Liver (tissue), 10 donors: ENCODE data around the gene GATD1. TPM values are rescaled to one million over a fixed set of nuclear protein-coding genes. Genes with fewer than 3 reads are reported as not detected.

Experiments
- DNase-seq: peaks from one replicate; pipeline ENCODE4 v3.0.0-alpha.2; 2017; ENCODE audit warnings: low spot score
- H3K27ac ChIP-seq, 2 donors: one replicate each; pipeline ENCODE4 v1.7.0; 2013; ENCODE audit warnings: inconsistent platforms in 2 of 2, low read length in 2 of 2, control low read depth in 1 of 2, low read depth in 1 of 2, mild to moderate bottlenecking in 1 of 2
- H3K27me3 ChIP-seq, 4 donors: one replicate each; pipeline versions ENCODE4 v1.6.1 to v1.7.0; 2013; ENCODE audit warnings: low read length in 3 of 4, inconsistent platforms in 1 of 4, mild to moderate bottlenecking in 1 of 4, moderate library complexity in 1 of 4; ENCODE audit not compliant: control insufficient read depth in 4 of 4, insufficient read depth in 4 of 4
- H3K36me3 ChIP-seq, 4 donors: one replicate each; pipeline versions ENCODE4 v1.6.1 to v1.7.0; 2013; ENCODE audit warnings: low read length in 3 of 4, mild to moderate bottlenecking in 3 of 4, low read depth in 1 of 4, moderate library complexity in 1 of 4; ENCODE audit not compliant: control insufficient read depth in 4 of 4, insufficient read depth in 3 of 4
- H3K4me1 ChIP-seq, 4 donors: one replicate each; pipeline versions ENCODE4 v1.6.1 to v1.7.0; 2013; ENCODE audit warnings: low read length in 3 of 4, mild to moderate bottlenecking in 3 of 4, moderate library complexity in 1 of 4; ENCODE audit not compliant: control insufficient read depth in 4 of 4, insufficient read depth in 4 of 4
- H3K4me3 ChIP-seq, 3 donors: one replicate each; pipeline versions ENCODE4 v1.6.1 to v1.7.0; 2013; ENCODE audit warnings: low read length in 3 of 3, control low read depth in 1 of 3, low read depth in 1 of 3, mild to moderate bottlenecking in 1 of 3
- H3K9ac ChIP-seq, 2 donors: one replicate each; pipeline ENCODE4 v1.7.0; 2013; ENCODE audit warnings: low read length in 2 of 2, mild to moderate bottlenecking in 2 of 2, moderate library complexity in 2 of 2, control low read depth in 1 of 2, low read depth in 1 of 2
- H3K9me3 ChIP-seq, 4 donors: one replicate each; pipeline versions ENCODE4 v1.6.1 to v1.7.0; 2013; ENCODE audit warnings: low read length in 3 of 4; ENCODE audit not compliant: control insufficient read depth in 4 of 4
- EGR1 ChIP-seq, 2 donors: IDR thresholded peaks; 2 replicates each; pipeline ENCODE4 v1.6.1; 2016 to 2018; ENCODE audit warnings: antibody characterized with exemption in 2 of 2, low read depth in 2 of 2
- FOXA2 ChIP-seq: IDR thresholded peaks from 2 replicates; pipeline ENCODE4 v1.6.1; 2016; ENCODE audit warnings: antibody characterized with exemption
- GABPA ChIP-seq, 2 donors: IDR thresholded peaks in 1 of 2; conservative IDR thresholded peaks in 1 of 2; 2 replicates each; pipeline ENCODE4 v1.6.1; 2016; ENCODE audit warnings: antibody characterized with exemption in 2 of 2, mild to moderate bottlenecking in 1 of 2, moderate library complexity in 1 of 2
- HNF4G ChIP-seq: IDR thresholded peaks from 2 replicates; pipeline ENCODE4 v1.6.1; 2016; ENCODE audit warnings: antibody characterized with exemption
- JUND ChIP-seq, 2 donors: IDR thresholded peaks; 2 replicates each; pipeline ENCODE4 v1.6.1; 2016; ENCODE audit warnings: antibody characterized with exemption in 2 of 2
- NR2F2 ChIP-seq: IDR thresholded peaks from 2 replicates; pipeline ENCODE4 v1.6.1; 2016; ENCODE audit warnings: antibody characterized with exemption
- RAD21 ChIP-seq, 2 donors: IDR thresholded peaks; 2 replicates each; pipeline ENCODE4 v1.6.1; 2016; ENCODE audit warnings: antibody characterized with exemption in 2 of 2, mild to moderate bottlenecking in 2 of 2
- RXRA ChIP-seq, 2 donors: IDR thresholded peaks; 2 replicates each; pipeline ENCODE4 v1.6.1; 2017 to 2018; ENCODE audit warnings: antibody characterized with exemption in 2 of 2, mild to moderate bottlenecking in 1 of 2
- SP1 ChIP-seq: IDR thresholded peaks from 2 replicates; pipeline ENCODE4 v1.6.1; 2018; ENCODE audit warnings: antibody characterized with exemption, mild to moderate bottlenecking
- YY1 ChIP-seq: IDR thresholded peaks from 2 replicates; pipeline ENCODE4 v1.6.1; 2016; ENCODE audit warnings: antibody characterized with exemption, mild to moderate bottlenecking
- WGBS: extraction: QIAGEN DNeasy Blood & Tissue Kit; methylation state at CpG from one replicate; pipeline ENCODE4 v1.1.7; 2013; 5-methylcytosine and 5-hydroxymethylcytosine counted together
- polyA plus RNA-seq, 2 donors: library from polyadenylated mRNA; stranded (reverse) in 1 of 2; unstranded in 1 of 2; fragments of 200-250 nt in 1 of 2; fragments of >200 nt in 1 of 2; fragmentation: Nextera tagmentation in 1 of 2; extraction: Ambion mirVana in 1 of 2; gene quantifications; one replicate each; pipeline versions ENCODE4 v1.2.1 to v1.2.3, GENCODE V29; 2013 to 2015
- small RNA-seq: library from RNA; depleted of rRNA; stranded (forward); fragments of <200 nt; gene quantifications from one replicate; pipeline ENCODE3, GENCODE V24; 2014
- total RNA-seq, 2 donors: library from RNA; depleted of rRNA; stranded (reverse); fragments of >200 nt; gene quantifications; one replicate each; pipeline ENCODE4 v1.2.3, GENCODE V29; 2014
- TF ChIP-seq, protein P1 (sequence below): fragments of 150-350 bp; IDR thresholded peaks from 2 replicates; pipeline ENCODE4 v1.5.1; 2017; ENCODE audit warnings: improper control_type of control experiment, low read depth, low read length; ENCODE audit not compliant: missing input control
- TF ChIP-seq, protein P2 (sequence below): IDR thresholded peaks from 2 replicates; pipeline ENCODE4 v1.6.1; 2016; ENCODE audit warnings: antibody characterized with exemption, mild to moderate bottlenecking
- TF ChIP-seq, protein P3 (sequence below): IDR thresholded peaks from 2 replicates; pipeline ENCODE4 v1.6.1; 2016; ENCODE audit warnings: antibody characterized with exemption
- TF ChIP-seq, protein P4 (sequence below): IDR thresholded peaks from 2 replicates; pipeline ENCODE4 v1.6.1; 2016; ENCODE audit warnings: antibody characterized with exemption
- donor health status: healthy.
- donor health status: healthy.
- donor health status: healthy.
- donor health status: healthy.
- donor health status: healthy.

GATD1 gene
- total and polyA plus RNA-seq, 4 donors = 22.7 to 37.2 (median 24.6) TPM

DNA sequence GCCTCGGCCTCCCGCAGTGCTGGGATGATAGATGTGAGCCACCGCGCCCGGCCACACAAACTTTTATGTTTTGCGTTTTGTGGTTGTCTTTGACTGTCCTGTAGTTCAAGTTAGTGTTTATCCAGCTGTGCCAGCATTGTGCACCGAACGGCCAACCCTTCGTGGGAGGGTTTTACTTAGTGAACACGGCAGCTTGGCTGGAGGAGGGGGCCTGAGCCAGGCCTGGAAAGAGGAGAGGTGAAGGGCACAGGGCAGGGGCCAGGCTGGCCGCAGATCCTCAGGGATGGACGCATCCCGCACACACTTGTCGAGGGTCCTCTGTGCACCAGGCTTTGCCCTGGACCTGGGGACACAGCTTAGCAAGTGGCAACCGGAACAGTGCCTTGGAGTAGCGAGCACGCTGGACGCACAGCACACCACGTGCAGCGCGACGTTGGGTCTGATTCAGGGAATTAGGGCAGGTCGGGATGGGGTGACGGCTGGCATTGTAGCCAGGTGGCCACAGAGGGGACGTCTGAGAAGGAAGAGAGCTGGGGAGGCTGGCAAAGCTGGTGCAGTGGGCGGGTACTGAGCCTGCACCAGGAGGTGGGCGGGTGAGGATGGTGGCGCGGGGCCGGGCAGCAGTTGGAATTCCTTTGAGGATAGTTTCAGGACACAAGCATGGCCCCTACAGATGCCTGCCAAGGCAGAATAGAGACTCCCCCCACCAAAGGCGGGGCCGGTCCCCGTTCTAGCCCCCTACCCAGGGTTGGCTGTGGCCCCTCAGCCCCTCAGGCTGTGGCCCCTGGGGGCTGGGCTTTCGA lies 57.9 kb downstream of the GATD1 start:
- Histone ChIP-seq H3K27me3 (no peaks in the 10 kb centered on the region), H3K36me3 (peaks cover 2 to 34% (median 17%) of the 10 kb centered on the region in 4 donors), H3K9me3 (no peaks in the 10 kb centered on the region), H3K4me3 (no peak overlapping the region), H3K4me1 (peaks cover 7 to 16% (median 10%) of the 10 kb centered on the region in 4 donors), H3K9ac (no peak overlapping the region), H3K27ac (no peak overlapping the region)
- WGBS = 87% methylated on average over 34 of the region's 34 CpGs
- TF ChIP-seq HNF4G = no peak
- TF ChIP-seq, protein P1, sequence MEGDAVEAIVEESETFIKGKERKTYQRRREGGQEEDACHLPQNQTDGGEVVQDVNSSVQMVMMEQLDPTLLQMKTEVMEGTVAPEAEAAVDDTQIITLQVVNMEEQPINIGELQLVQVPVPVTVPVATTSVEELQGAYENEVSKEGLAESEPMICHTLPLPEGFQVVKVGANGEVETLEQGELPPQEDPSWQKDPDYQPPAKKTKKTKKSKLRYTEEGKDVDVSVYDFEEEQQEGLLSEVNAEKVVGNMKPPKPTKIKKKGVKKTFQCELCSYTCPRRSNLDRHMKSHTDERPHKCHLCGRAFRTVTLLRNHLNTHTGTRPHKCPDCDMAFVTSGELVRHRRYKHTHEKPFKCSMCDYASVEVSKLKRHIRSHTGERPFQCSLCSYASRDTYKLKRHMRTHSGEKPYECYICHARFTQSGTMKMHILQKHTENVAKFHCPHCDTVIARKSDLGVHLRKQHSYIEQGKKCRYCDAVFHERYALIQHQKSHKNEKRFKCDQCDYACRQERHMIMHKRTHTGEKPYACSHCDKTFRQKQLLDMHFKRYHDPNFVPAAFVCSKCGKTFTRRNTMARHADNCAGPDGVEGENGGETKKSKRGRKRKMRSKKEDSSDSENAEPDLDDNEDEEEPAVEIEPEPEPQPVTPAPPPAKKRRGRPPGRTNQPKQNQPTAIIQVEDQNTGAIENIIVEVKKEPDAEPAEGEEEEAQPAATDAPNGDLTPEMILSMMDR = no peak
- no peak for TF ChIP-seq NR2F2
- TF ChIP-seq, protein P2, sequence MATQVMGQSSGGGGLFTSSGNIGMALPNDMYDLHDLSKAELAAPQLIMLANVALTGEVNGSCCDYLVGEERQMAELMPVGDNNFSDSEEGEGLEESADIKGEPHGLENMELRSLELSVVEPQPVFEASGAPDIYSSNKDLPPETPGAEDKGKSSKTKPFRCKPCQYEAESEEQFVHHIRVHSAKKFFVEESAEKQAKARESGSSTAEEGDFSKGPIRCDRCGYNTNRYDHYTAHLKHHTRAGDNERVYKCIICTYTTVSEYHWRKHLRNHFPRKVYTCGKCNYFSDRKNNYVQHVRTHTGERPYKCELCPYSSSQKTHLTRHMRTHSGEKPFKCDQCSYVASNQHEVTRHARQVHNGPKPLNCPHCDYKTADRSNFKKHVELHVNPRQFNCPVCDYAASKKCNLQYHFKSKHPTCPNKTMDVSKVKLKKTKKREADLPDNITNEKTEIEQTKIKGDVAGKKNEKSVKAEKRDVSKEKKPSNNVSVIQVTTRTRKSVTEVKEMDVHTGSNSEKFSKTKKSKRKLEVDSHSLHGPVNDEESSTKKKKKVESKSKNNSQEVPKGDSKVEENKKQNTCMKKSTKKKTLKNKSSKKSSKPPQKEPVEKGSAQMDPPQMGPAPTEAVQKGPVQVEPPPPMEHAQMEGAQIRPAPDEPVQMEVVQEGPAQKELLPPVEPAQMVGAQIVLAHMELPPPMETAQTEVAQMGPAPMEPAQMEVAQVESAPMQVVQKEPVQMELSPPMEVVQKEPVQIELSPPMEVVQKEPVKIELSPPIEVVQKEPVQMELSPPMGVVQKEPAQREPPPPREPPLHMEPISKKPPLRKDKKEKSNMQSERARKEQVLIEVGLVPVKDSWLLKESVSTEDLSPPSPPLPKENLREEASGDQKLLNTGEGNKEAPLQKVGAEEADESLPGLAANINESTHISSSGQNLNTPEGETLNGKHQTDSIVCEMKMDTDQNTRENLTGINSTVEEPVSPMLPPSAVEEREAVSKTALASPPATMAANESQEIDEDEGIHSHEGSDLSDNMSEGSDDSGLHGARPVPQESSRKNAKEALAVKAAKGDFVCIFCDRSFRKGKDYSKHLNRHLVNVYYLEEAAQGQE = no peak
- no peak for TF ChIP-seq GABPA (IDR thresholded peaks at IDR 0.05 in 1 of 2, conservative IDR thresholded peaks at IDR 0.05 in 1 of 2)
- TF ChIP-seq, protein P3, sequence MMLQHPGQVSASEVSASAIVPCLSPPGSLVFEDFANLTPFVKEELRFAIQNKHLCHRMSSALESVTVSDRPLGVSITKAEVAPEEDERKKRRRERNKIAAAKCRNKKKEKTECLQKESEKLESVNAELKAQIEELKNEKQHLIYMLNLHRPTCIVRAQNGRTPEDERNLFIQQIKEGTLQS = no peak
- TF ChIP-seq, protein P4, sequence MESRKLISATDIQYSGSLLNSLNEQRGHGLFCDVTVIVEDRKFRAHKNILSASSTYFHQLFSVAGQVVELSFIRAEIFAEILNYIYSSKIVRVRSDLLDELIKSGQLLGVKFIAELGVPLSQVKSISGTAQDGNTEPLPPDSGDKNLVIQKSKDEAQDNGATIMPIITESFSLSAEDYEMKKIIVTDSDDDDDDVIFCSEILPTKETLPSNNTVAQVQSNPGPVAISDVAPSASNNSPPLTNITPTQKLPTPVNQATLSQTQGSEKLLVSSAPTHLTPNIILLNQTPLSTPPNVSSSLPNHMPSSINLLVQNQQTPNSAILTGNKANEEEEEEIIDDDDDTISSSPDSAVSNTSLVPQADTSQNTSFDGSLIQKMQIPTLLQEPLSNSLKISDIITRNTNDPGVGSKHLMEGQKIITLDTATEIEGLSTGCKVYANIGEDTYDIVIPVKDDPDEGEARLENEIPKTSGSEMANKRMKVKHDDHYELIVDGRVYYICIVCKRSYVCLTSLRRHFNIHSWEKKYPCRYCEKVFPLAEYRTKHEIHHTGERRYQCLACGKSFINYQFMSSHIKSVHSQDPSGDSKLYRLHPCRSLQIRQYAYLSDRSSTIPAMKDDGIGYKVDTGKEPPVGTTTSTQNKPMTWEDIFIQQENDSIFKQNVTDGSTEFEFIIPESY = no peak
- no peak for TF ChIP-seq YY1
- no peak for TF ChIP-seq FOXA2
- TF ChIP-seq JUND (IDR thresholded peaks at IDR 0.05) = no peak
- no peak for TF ChIP-seq SP1
- TF ChIP-seq RAD21 (IDR thresholded peaks at IDR 0.05) = no peak
- TF ChIP-seq EGR1 (IDR thresholded peaks at IDR 0.05; ENCODE audit: low read depth in 2 of 2) = no peak
- TF ChIP-seq RXRA (IDR thresholded peaks at IDR 0.05) = no peak
- DNase-seq = no peak

Small RNA genes lying within 50 kb of the gene (small RNA-seq; reads per million reads assigned to genes)
- not detected for gene SNORA52

Other genes starting within 250 kb of the GATD1 start
- gene HRAS, start 241.9 kb downstream of the GATD1 start, total RNA-seq = 1 to 10 TPM; 4.7 to 8.6 TPM
- 10 to 100 TPM; 13.2 to 17.4 TPM for gene HRAS, start 241.9 kb downstream of the GATD1 start, polyA plus RNA-seq
- gene LRRC56, start 240.0 kb downstream of the GATD1 start, total RNA-seq = under 1 TPM; 0.17 to 0.23 TPM
- under 1 TPM; 0.08 to 0.46 TPM for gene LRRC56, start 240.0 kb downstream of the GATD1 start, polyA plus RNA-seq
- 1 to 10 TPM; 1.2 to 2.9 TPM for gene LMNTD2, start 216.7 kb downstream of the GATD1 start, total RNA-seq
- 1 to 10 TPM; 1.6 to 4.6 TPM for gene LMNTD2, start 216.7 kb downstream of the GATD1 start, polyA plus RNA-seq
- gene RASSF7, start 216.5 kb downstream of the GATD1 start, total RNA-seq = 10 to 100 TPM; 11.5 to 35.5 TPM
- 10 to 100 TPM; 38.3 to 50.4 TPM for gene RASSF7, start 216.5 kb downstream of the GATD1 start, polyA plus RNA-seq
- gene PHRF1, start 201.0 kb downstream of the GATD1 start, total RNA-seq = 10 to 100 TPM; 22.4 to 25.2 TPM
- gene PHRF1, start 201.0 kb downstream of the GATD1 start, polyA plus RNA-seq = 10 to 100 TPM in 1 of 2 donors, 1 to 10 TPM in 1; 2.4 to 15.1 TPM
- 10 to 100 TPM; 15.7 to 62.4 TPM for gene IRF7, start 161.5 kb downstream of the GATD1 start, total RNA-seq
- 10 to 100 TPM; 23.8 to 50.3 TPM for gene IRF7, start 161.5 kb downstream of the GATD1 start, polyA plus RNA-seq
- gene CDHR5, start 152.5 kb downstream of the GATD1 start, total RNA-seq = 10 to 100 TPM; 34.8 to 79.7 TPM
- 10 to 100 TPM; 29.4 to 86.2 TPM for gene CDHR5, start 152.5 kb downstream of the GATD1 start, polyA plus RNA-seq
- gene SCT, start 150.3 kb downstream of the GATD1 start, total RNA-seq = not detected
- not detected for gene SCT, start 150.3 kb downstream of the GATD1 start, polyA plus RNA-seq
- gene DRD4, start 140.2 kb downstream of the GATD1 start, total RNA-seq = not detected
- not detected for gene DRD4, start 140.2 kb downstream of the GATD1 start, polyA plus RNA-seq
- gene DEAF1, start 82.3 kb downstream of the GATD1 start, total RNA-seq = 10 to 100 TPM in 1 of 2 donors, 1 to 10 TPM in 1; 9.6 to 11.4 TPM
- gene DEAF1, start 82.3 kb downstream of the GATD1 start, polyA plus RNA-seq = 10 to 100 TPM in 1 of 2 donors, 1 to 10 TPM in 1; 7.0 to 10.5 TPM
- gene TMEM80, start 81.7 kb downstream of the GATD1 start, total RNA-seq = 10 to 100 TPM in 1 of 2 donors, 1 to 10 TPM in 1; 5.1 to 11.1 TPM
- gene TMEM80, start 81.7 kb downstream of the GATD1 start, polyA plus RNA-seq = 10 to 100 TPM in 1 of 2 donors, 1 to 10 TPM in 1; 5.3 to 12.4 TPM
- gene EPS8L2, start 71.3 kb downstream of the GATD1 start, total RNA-seq = 100 to 1,000 TPM in 1 of 2 donors, 10 to 100 TPM in 1; 24.4 to 138 TPM
- gene EPS8L2, start 71.3 kb downstream of the GATD1 start, polyA plus RNA-seq = 10 to 100 TPM; 62.2 to 63.2 TPM
- 100 to 1,000 TPM in 1 of 2 donors, 10 to 100 TPM in 1; 72.5 to 181 TPM for gene TALDO1, start 30.0 kb downstream of the GATD1 start, total RNA-seq
- 100 to 1,000 TPM; 123 to 133 TPM for gene TALDO1, start 30.0 kb downstream of the GATD1 start, polyA plus RNA-seq
- not detected for gene CEND1, start 12.6 kb upstream of the GATD1 start, total RNA-seq
- gene CEND1, start 12.6 kb upstream of the GATD1 start, polyA plus RNA-seq = not detected
- gene SLC25A22, start 20.8 kb upstream of the GATD1 start, total RNA-seq = 10 to 100 TPM in 1 of 2 donors, 1 to 10 TPM in 1; 5.3 to 15.1 TPM
- 10 to 100 TPM in 1 of 2 donors, 1 to 10 TPM in 1; 9.0 to 26.8 TPM for gene SLC25A22, start 20.8 kb upstream of the GATD1 start, polyA plus RNA-seq
- gene PIDD1, start 27.7 kb upstream of the GATD1 start, total RNA-seq = 10 to 100 TPM in 1 of 2 donors, 1 to 10 TPM in 1; 7.8 to 10.4 TPM
- 1 to 10 TPM; 6.4 to 7.3 TPM for gene PIDD1, start 27.7 kb upstream of the GATD1 start, polyA plus RNA-seq
- gene RPLP2, start 32.5 kb upstream of the GATD1 start, total RNA-seq = 100 to 1,000 TPM in 1 of 2 donors, 10 to 100 TPM in 1; 59.8 to 297 TPM
- 100 to 1,000 TPM; 273 to 476 TPM for gene RPLP2, start 32.5 kb upstream of the GATD1 start, polyA plus RNA-seq
- 10 to 100 TPM; 13.7 to 29.1 TPM for gene PNPLA2, start 41.4 kb upstream of the GATD1 start, total RNA-seq
- 10 to 100 TPM; 25.3 to 58.9 TPM for gene PNPLA2, start 41.4 kb upstream of the GATD1 start, polyA plus RNA-seq
- 1 to 10 TPM in 1 of 2 donors, under 1 TPM in 1; 0.14 to 2.8 TPM for gene CRACR2B, start 50.4 kb upstream of the GATD1 start, total RNA-seq
- gene CRACR2B, start 50.4 kb upstream of the GATD1 start, polyA plus RNA-seq = 1 to 10 TPM; 1.6 to 2.9 TPM
- gene CD151, start 55.5 kb upstream of the GATD1 start, total RNA-seq = 100 to 1,000 TPM in 1 of 2 donors, 10 to 100 TPM in 1; 31.6 to 127 TPM
- gene CD151, start 55.5 kb upstream of the GATD1 start, polyA plus RNA-seq = 100 to 1,000 TPM; 121 to 264 TPM
- 10 to 100 TPM; 28.1 to 60.4 TPM for gene POLR2L, start 65.0 kb upstream of the GATD1 start, total RNA-seq
- gene POLR2L, start 65.0 kb upstream of the GATD1 start, polyA plus RNA-seq = 100 to 1,000 TPM; 152 to 230 TPM
- 10 to 100 TPM; 25.2 to 35.6 TPM for gene TSPAN4, start 65.4 kb upstream of the GATD1 start, total RNA-seq
- 10 to 100 TPM; 16.5 to 38.1 TPM for gene TSPAN4, start 65.4 kb upstream of the GATD1 start, polyA plus RNA-seq
- gene CHID1, start 133.3 kb upstream of the GATD1 start, total RNA-seq = 10 to 100 TPM; 39.5 to 67.1 TPM
- 10 to 100 TPM; 51.1 to 68.8 TPM for gene CHID1, start 133.3 kb upstream of the GATD1 start, polyA plus RNA-seq
- 10 to 100 TPM; 20.5 to 39.7 TPM for gene AP2A2, start 148.4 kb upstream of the GATD1 start, total RNA-seq
- 10 to 100 TPM; 22.0 to 25.5 TPM for gene AP2A2, start 148.4 kb upstream of the GATD1 start, polyA plus RNA-seq